GM12878 (cell line): ENCODE data around the gene ABCC5. TPM values are rescaled to one million over a fixed set of nuclear protein-coding genes. Genes with fewer than 3 reads are reported as not detected.

ENCODE experiments used
- ATAC-seq: fragments of 200-7000 bp; cut with Tn5 transposase; 3 replicates; pipeline ENCODE4 v1.9.1; 2020; ENCODE audit warnings: mild to moderate bottlenecking, moderate library complexity
- BruUV-seq: library from RNA; stranded (reverse); fragments of 400-500 nt; replicated peaks from 2 replicates; lab custom pipeline; 2021; lab: Mats Ljungman, UMichigan
- CTCF ChIA-PET: fragments of 300-600 bp; sonication (Branson Sonifier 250); formaldehyde crosslinking; extraction: SDS; loops from one replicate; lab custom pipeline; 2021; ENCODE audit warnings: inconsistent platforms; lab: Yijun Ruan, JAX
- POLR2A ChIA-PET: fragments of 350-600 bp; formaldehyde crosslinking; extraction: SDS; loops from one replicate; lab custom pipeline; 2021; ENCODE audit warnings: inconsistent platforms; lab: Charles Lee
- RAD21 ChIA-PET: fragments of 300-600 bp; sonication (Branson Sonifier 250); formaldehyde crosslinking; loops from one replicate; lab custom pipeline; 2023; ENCODE audit warnings: antibody characterized with exemption; ENCODE audit not compliant: unreplicated experiment; lab: Charles Lee
- SMC1A ChIA-PET: fragments of 300-600 bp; sonication (Branson Sonifier 250); formaldehyde crosslinking; loops from one replicate; lab custom pipeline; 2023; ENCODE audit not compliant: unreplicated experiment, uncharacterized antibody; lab: Charles Lee
- DNase-seq: peaks from one replicate; pipeline ENCODE4 v3.0.0-alpha.2; 2011; ENCODE audit warnings: low read depth, low spot score
- FAIRE-seq: peaks from 3 replicates; lab custom pipeline; 2011; peaks lifted over from hg19 to GRCh38; lab: Jason Lieb, UNC
- H2AFZ ChIP-seq: 2 replicates; pipeline ENCODE4 v1.6.0; 2011; ENCODE audit warnings: low read depth, low read length, control low read depth; ENCODE audit not compliant: control insufficient read depth
- H3K27ac ChIP-seq: 2 replicates; pipeline ENCODE4 v1.5.1; 2011; ENCODE audit warnings: control low read depth; ENCODE audit not compliant: control insufficient read depth, insufficient read depth
- H3K27me3 ChIP-seq, 2 experiments: replicated peaks in 1 of 2; 2 replicates each; pipeline versions ENCODE4 v1.6.0 to v1.6.1; 2011; ENCODE audit warnings: low read length in 1 of 2; ENCODE audit not compliant: control insufficient read depth in 2 of 2, insufficient read depth in 2 of 2
- H3K36me3 ChIP-seq, 2 experiments: 2 replicates each; pipeline ENCODE4 v1.5.1; 2011; ENCODE audit warnings: low read length in 1 of 2; ENCODE audit not compliant: control insufficient read depth in 2 of 2, insufficient read depth in 2 of 2
- H3K4me1 ChIP-seq: 2 replicates; pipeline ENCODE4 v1.6.1; 2011; ENCODE audit warnings: mild to moderate bottlenecking, low read length, moderate library complexity, mixed read lengths; ENCODE audit not compliant: control insufficient read depth, insufficient read depth
- H3K4me2 ChIP-seq: 2 replicates; pipeline ENCODE4 v1.6.0; 2011; ENCODE audit warnings: control low read depth; ENCODE audit not compliant: control insufficient read depth, insufficient read depth
- H3K4me3 ChIP-seq: fragments of 200-600 bp; sonication (generic); 2 replicates; pipeline ENCODE4 v1.5.1; 2016
- H3K79me2 ChIP-seq: 2 replicates; pipeline ENCODE4 v1.6.0; 2011; ENCODE audit warnings: low read length; ENCODE audit not compliant: control insufficient read depth, insufficient read depth
- H3K9ac ChIP-seq: 2 replicates; pipeline ENCODE4 v1.8.0; 2011; ENCODE audit warnings: low read length, control low read depth, mixed read lengths; ENCODE audit not compliant: control insufficient read depth, insufficient read depth
- H3K9me3 ChIP-seq: replicated peaks from 3 replicates; pipeline ENCODE4 v1.5.1; 2011; ENCODE audit warnings: mild to moderate bottlenecking, low read length; ENCODE audit not compliant: control insufficient read depth, insufficient read depth
- H4K20me1 ChIP-seq: 2 replicates; pipeline ENCODE4 v1.6.0; 2011; ENCODE audit not compliant: control insufficient read depth, insufficient read depth
- CHD2 ChIP-seq: IDR thresholded peaks from 2 replicates; pipeline ENCODE4 v1.6.1; 2011; ENCODE audit warnings: low read depth, low read length, improper control_type of control experiment, borderline replicate concordance
- NFIC ChIP-seq: IDR thresholded peaks from 2 replicates; pipeline ENCODE4 v1.6.1; 2012; ENCODE audit warnings: low read depth, mild to moderate bottlenecking, inconsistent platforms, low read length, moderate library complexity
- PAX5 ChIP-seq: IDR thresholded peaks from 2 replicates; pipeline ENCODE4 v1.6.1; 2011; ENCODE audit warnings: low read depth, low read length, borderline replicate concordance
- SMAD5 ChIP-seq: IDR thresholded peaks from 2 replicates; pipeline ENCODE4 v1.6.1; 2016; ENCODE audit warnings: antibody characterized with exemption, low read depth
- TBL1XR1 ChIP-seq: IDR thresholded peaks from 2 replicates; pipeline ENCODE4 v1.6.1; 2012; ENCODE audit warnings: low read depth, low read length, improper control_type of control experiment
- TCF7 ChIP-seq: IDR thresholded peaks from 2 replicates; pipeline ENCODE4 v1.6.1; 2014; ENCODE audit warnings: antibody characterized with exemption, borderline replicate concordance
- WRNIP1 ChIP-seq: IDR thresholded peaks from 2 replicates; pipeline ENCODE4 v1.6.1; 2011; ENCODE audit warnings: low read depth, low read length, improper control_type of control experiment, borderline replicate concordance
- YBX1 ChIP-seq: fragments of 450-650 bp; IDR thresholded peaks from 2 replicates; pipeline ENCODE4 v1.6.1; 2016; ENCODE audit warnings: antibody characterized with exemption
- ZBTB33 ChIP-seq: fragments of 450-650 bp; IDR thresholded peaks from 2 replicates; pipeline ENCODE4 v1.6.1; 2017; ENCODE audit warnings: mild to moderate bottlenecking
- WGBS: methylation state at CpG from one replicate; pipeline ENCODE4 v1.1.6; 2016; ENCODE audit warnings: low lambda C conversion rate; ENCODE audit not compliant: insufficient replicate concordance, insufficient coverage; ENCODE audit errors: missing lambda C conversion rate; 5-methylcytosine and 5-hydroxymethylcytosine counted together
- in situ Hi-C: fragments of 300-500 bp; cut with MboI; formaldehyde crosslinking; loops from 9 replicates; pipeline ENCODE4 v1.14.3; 2018; ENCODE audit warnings: mixed read lengths
- intact Hi-C: fragments of 100-400 bp; cut with micrococcal nuclease; formaldehyde crosslinking; loops from one replicate; pipeline ENCODE4 v1.14.2; 2022; ENCODE audit not compliant: unreplicated experiment
- polyA plus RNA-seq, 11 experiments: library from polyadenylated mRNA; depleted of rRNA in 4 of 11; unstranded in 6 of 11; stranded (reverse) in 5 of 11; fragments of >200 nt; fragmentation: Nextera tagmentation in 4 of 11; fragmentation: Illumina TruSeq in 1 of 11; extraction: Ambion mirVana in 4 of 11; extraction: Trizol in 1 of 11; gene quantifications; 1 replicate in 1 of 11; 2 replicates in 10 of 11; pipeline versions ENCODE4 v1.2.1 to v1.2.3, GENCODE V29; 2011 to 2016; ENCODE audit warnings: inconsistent platforms in 2 of 11, missing spikeins in 2 of 11, low read depth in 1 of 11
- total RNA-seq, 4 experiments: library from RNA; depleted of rRNA in 3 of 4; stranded (reverse); fragments of >200 nt in 3 of 4; fragmentation: Illumina TruSeq in 1 of 4; extraction: Trizol in 1 of 4; gene quantifications; 2 replicates each; pipeline versions ENCODE4 v1.2.1 to v1.2.3, GENCODE V29; 2013 to 2021
- TF ChIP-seq, protein P1 (sequence below): IDR thresholded peaks from 2 replicates; pipeline ENCODE4 v1.6.1; 2012; ENCODE audit warnings: mild to moderate bottlenecking, low read depth, low read length
- TF ChIP-seq, protein P2 (sequence below): fragments of 450-650 bp; IDR thresholded peaks from 2 replicates; pipeline ENCODE4 v1.6.1; 2016; ENCODE audit warnings: mild to moderate bottlenecking, moderate library complexity, borderline replicate concordance

The ABCC5 gene
- total and polyA plus RNA-seq, 10 of the 15 experiments (the other 5 are each of a cell fraction or from before 2014, with no cell fraction given), result 6.0 to 17.8 (median 9.7) TPM

DNA sequence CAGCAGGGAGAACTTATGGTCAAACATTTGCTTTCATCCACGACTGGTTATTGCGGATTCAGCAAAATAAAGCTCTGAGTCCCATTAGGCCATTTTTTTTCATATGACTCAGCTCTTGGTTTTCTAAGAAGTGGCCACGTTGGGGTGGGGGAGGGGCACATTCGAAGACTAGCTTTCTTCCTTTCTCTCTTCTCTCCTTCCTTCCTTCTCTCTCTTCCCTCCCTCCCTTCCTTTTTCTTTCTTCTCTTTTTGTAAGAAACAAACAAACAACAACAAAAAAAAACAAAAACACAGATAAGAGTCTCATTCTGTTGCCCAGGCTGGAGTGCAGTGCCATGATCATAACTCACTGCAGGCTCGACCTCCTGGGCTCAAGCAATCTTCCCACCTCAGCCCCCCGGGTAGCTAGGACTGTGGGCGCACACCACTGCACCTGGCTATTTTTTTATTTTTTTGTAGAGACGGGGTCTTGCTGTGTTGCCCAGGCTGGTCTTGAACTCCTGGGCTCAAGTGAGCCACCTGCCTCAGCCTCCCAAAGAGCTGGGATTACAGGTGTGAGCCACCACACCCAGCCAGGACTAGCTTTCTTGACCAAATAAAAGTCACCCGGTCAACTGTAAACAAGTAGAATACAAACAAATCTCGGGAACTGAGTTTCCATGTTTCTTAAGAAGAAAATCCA, 41.6 kb downstream of the ABCC5 start (continued):
- TF ChIP-seq ZBTB33, result no peak
- TF ChIP-seq WRNIP1, result no peak

- Histone ChIP-seq H3K4me1 (no peaks in the 10 kb centered on the region), H3K79me2 (no peaks in the 10 kb centered on the region), H3K27ac (no peak overlapping the region), H3K9ac (no peak overlapping the region), H3K9me3 (no peaks in the 10 kb centered on the region), H3K4me2 (no peak overlapping the region), H4K20me1 (no peaks in the 10 kb centered on the region), H3K4me3 (no peak overlapping the region), H2AFZ (no peak overlapping the region), H3K27me3 (no peaks in the 10 kb centered on the region), H3K36me3 (peaks cover 0 to 1% of the 10 kb centered on the region in 2 experiments; a peak in 2 of 4 replicates)
- no TSS peak for BruUV-seq
- DNase-seq (no peak), FAIRE-seq (no peak), ATAC-seq (no peak)
- 57% methylated on average over 4 of the region's 4 CpGs for WGBS
- SMC1A ChIA-PET, result interaction anchor here (0.7 kb wide), 1 partner anchor 1228 kb away, joined by 3 read pairs; no protein-coding TSS in a partner anchor
- CTCF ChIA-PET, result no interaction called here
- POLR2A ChIA-PET, result no interaction called here
- in situ Hi-C loops (no loop called here), intact Hi-C loops (no loop called here)
- TF ChIP-seq YBX1 (no peak), TBL1XR1 (no peak), SMAD5 (no peak), CHD2 (no peak), NFIC (no peak), PAX5 (no peak), TCF7 (no peak)
- TF ChIP-seq, protein P1, sequence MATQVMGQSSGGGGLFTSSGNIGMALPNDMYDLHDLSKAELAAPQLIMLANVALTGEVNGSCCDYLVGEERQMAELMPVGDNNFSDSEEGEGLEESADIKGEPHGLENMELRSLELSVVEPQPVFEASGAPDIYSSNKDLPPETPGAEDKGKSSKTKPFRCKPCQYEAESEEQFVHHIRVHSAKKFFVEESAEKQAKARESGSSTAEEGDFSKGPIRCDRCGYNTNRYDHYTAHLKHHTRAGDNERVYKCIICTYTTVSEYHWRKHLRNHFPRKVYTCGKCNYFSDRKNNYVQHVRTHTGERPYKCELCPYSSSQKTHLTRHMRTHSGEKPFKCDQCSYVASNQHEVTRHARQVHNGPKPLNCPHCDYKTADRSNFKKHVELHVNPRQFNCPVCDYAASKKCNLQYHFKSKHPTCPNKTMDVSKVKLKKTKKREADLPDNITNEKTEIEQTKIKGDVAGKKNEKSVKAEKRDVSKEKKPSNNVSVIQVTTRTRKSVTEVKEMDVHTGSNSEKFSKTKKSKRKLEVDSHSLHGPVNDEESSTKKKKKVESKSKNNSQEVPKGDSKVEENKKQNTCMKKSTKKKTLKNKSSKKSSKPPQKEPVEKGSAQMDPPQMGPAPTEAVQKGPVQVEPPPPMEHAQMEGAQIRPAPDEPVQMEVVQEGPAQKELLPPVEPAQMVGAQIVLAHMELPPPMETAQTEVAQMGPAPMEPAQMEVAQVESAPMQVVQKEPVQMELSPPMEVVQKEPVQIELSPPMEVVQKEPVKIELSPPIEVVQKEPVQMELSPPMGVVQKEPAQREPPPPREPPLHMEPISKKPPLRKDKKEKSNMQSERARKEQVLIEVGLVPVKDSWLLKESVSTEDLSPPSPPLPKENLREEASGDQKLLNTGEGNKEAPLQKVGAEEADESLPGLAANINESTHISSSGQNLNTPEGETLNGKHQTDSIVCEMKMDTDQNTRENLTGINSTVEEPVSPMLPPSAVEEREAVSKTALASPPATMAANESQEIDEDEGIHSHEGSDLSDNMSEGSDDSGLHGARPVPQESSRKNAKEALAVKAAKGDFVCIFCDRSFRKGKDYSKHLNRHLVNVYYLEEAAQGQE, result no peak
- TF ChIP-seq, protein P2, sequence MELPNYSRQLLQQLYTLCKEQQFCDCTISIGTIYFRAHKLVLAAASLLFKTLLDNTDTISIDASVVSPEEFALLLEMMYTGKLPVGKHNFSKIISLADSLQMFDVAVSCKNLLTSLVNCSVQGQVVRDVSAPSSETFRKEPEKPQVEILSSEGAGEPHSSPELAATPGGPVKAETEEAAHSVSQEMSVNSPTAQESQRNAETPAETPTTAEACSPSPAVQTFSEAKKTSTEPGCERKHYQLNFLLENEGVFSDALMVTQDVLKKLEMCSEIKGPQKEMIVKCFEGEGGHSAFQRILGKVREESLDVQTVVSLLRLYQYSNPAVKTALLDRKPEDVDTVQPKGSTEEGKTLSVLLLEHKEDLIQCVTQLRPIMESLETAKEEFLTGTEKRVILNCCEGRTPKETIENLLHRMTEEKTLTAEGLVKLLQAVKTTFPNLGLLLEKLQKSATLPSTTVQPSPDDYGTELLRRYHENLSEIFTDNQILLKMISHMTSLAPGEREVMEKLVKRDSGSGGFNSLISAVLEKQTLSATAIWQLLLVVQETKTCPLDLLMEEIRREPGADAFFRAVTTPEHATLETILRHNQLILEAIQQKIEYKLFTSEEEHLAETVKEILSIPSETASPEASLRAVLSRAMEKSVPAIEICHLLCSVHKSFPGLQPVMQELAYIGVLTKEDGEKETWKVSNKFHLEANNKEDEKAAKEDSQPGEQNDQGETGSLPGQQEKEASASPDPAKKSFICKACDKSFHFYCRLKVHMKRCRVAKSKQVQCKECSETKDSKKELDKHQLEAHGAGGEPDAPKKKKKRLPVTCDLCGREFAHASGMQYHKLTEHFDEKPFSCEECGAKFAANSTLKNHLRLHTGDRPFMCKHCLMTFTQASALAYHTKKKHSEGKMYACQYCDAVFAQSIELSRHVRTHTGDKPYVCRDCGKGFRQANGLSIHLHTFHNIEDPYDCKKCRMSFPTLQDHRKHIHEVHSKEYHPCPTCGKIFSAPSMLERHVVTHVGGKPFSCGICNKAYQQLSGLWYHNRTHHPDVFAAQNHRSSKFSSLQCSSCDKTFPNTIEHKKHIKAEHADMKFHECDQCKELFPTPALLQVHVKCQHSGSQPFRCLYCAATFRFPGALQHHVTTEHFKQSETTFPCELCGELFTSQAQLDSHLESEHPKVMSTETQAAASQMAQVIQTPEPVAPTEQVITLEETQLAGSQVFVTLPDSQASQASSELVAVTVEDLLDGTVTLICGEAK, result no peak
- RAD21 ChIA-PET, result interaction anchor here (0.7 kb wide), 1 partner anchor 132 kb away, joined by 3 read pairs; no protein-coding TSS in a partner anchor
Measured at GRCh38 chr3:183968666-183969245, 48.9 kb downstream of the ABCC5 start.
